ENCODE results near the gene CDHR5.

CDHR5 gene

GRCh38 chr11:620935-621814 lies 3.6 kb downstream of the CDHR5 start:
- no peak for DNase-seq

- no peak for DNase-seq
Measured at GRCh38 chr11:620201-620600, 4.6 kb downstream of the CDHR5 start.

GRCh38 chr11:619628-620050 lies 5.1 kb downstream of the CDHR5 start:
- DNase-seq = no peak

- no peak for DNase-seq
Measured at GRCh38 chr11:618856-619627, 5.7 kb downstream of the CDHR5 start.

GRCh38 chr11:617912-618682 lies 6.7 kb downstream of the CDHR5 start:
- DNase-seq = no peak

- DNase-seq = no peak
Measured at GRCh38 chr11:617199-617911, 7.4 kb downstream of the CDHR5 start.

GRCh38 chr11:616320-617198 lies 8.2 kb downstream of the CDHR5 start:
- DNase-seq = no peak

GRCh38 chr11:615504-616319 lies 9.0 kb downstream of the CDHR5 start, which contains the start of gene IRF7:
IRF7 (minus strand) TSS chr11:615950; CDS start chr11:615364, 586 bp downstream.
- DNase-seq = peak; percentile 88

- no peak for DNase-seq
Measured at GRCh38 chr11:614623-615503, 9.9 kb downstream of the CDHR5 start.

- no peak for DNase-seq
Measured at GRCh38 chr11:614021-614622, 10.6 kb downstream of the CDHR5 start.

- peak; percentile 81 for DNase-seq
Measured at GRCh38 chr11:613369-613968, 11.3 kb downstream of the CDHR5 start.

- no peak for DNase-seq
Measured at GRCh38 chr11:612961-613300, 11.8 kb downstream of the CDHR5 start.

GRCh38 chr11:612201-612960 lies 12.4 kb downstream of the CDHR5 start:
- DNase-seq = peak; percentile 38

- DNase-seq = no peak
Measured at GRCh38 chr11:611001-611996, 13.5 kb downstream of the CDHR5 start.

- DNase-seq = no peak
Measured at GRCh38 chr11:610146-610801, 14.5 kb downstream of the CDHR5 start.

- no peak for DNase-seq
Measured at GRCh38 chr11:609341-609811, 15.4 kb downstream of the CDHR5 start.
